Measurements from ENCODE around the gene EPX.
A peak's percentile ranks its signal among the peaks of the same experiment; 100 is the strongest.

The EPX gene

GRCh38 chr17:58227733-58228132, 35.2 kb downstream of the EPX start:
- no peak for DNase-seq (ENCODE audit: low read depth in 2 of 2)

DNA sequence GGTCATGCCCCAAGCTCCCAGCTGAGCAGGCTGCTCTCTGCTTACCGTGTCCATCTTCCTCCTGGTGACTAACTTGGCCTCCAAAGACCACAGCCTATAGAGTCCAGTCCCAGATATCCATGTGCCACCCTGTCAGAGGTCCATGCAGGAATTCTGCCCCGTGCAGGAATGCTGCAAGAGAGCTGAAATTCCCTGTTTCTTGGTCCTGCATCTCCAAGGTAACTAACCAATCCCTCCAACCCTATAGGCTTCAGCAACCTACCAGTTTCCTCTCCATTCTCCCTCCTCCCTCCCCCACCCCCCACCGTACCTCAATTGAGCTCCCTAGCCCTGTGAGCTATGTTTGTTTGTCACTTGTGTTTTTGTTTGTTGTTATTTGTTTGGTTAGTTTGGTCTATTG, 36.2 kb downstream of the EPX start:
- no peak for DNase-seq (ENCODE audit: low read depth in 2 of 2)

GRCh38 chr17:58229384-58229783, 36.9 kb downstream of the EPX start:
- no peak for DNase-seq (ENCODE audit: low read depth in 2 of 2)

GRCh38 chr17:58229881-58230280, 37.4 kb downstream of the EPX start:
- no peak for DNase-seq (ENCODE audit: low read depth in 2 of 2)

GRCh38 chr17:58231641-58232040, 39.1 kb downstream of the EPX start:
- DNase-seq (ENCODE audit: low read depth in 2 of 2) = no peak

DNA sequence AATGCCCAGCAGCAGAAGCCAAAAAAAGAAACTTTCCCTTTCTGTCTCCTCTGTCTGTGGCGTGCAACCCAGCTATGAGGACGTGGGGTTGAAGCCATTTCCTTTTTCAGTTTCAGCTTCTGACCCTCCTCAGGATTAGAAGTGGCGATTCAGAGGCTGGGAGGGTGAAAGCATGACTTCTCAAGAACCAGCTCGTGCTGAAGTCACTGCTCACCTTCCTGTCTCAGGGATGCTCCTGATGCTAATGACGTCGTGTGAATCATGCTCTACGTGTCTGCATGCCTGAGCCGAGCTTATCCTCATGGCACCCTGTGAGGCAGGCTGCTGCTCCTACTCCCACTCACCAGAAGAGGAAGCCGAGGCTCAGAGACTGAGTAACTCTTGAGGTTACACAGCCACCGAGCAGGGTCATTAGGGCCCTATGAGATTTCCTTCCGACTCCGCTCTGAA, 40.2 kb downstream of the EPX start:
- DNase-seq (ENCODE audit: low read depth in 2 of 2) = no peak

DNA sequence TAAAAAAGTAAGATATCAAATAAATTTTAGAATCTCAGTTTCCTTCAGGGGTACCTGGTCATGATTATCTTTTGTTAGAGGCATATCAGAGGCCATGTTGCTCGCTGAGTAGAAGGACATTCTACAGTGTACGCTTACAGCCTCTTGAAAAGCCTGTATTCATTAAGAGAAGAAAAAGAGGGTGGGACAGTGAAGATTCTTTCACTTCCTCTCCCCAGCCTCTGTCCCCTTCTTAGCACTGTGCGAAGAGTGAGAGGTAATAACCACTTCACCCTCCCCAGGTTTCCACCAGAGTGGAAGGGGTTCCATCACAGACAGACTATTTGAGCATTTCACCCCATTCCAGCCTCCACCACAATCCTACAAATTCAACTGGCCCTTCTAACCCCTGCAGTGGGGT, 41.0 kb downstream of the EPX start:
- no peak for DNase-seq (ENCODE audit: low read depth in 2 of 2)

GRCh38 chr17:58234512-58234911, 42.0 kb downstream of the EPX start:
- DNase-seq (ENCODE audit: low read depth in 2 of 2) = no peak

GRCh38 chr17:58235821-58236220, 43.3 kb downstream of the EPX start:
- no peak for DNase-seq (ENCODE audit: low read depth in 2 of 2)

DNA sequence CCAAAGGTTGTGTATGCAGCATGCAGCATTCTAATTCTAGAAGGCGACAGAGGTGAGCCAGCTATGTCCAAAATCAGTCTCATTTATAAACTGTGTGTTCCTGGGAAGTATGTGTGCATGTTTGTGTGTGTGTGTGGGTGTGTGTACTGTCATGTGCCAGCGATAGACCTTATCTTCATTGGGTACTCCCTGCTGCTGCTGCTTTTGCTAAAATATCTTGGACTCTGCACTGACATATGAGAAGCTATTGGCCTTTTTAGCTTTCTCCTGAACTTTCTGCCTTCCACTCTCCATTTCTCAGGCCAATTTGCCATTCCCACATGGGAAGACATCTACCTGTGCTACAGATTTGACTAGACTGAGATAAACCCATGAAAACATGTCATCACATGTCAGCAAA, 43.9 kb downstream of the EPX start:
- DNase-seq (ENCODE audit: low read depth in 2 of 2) = no peak

DNA sequence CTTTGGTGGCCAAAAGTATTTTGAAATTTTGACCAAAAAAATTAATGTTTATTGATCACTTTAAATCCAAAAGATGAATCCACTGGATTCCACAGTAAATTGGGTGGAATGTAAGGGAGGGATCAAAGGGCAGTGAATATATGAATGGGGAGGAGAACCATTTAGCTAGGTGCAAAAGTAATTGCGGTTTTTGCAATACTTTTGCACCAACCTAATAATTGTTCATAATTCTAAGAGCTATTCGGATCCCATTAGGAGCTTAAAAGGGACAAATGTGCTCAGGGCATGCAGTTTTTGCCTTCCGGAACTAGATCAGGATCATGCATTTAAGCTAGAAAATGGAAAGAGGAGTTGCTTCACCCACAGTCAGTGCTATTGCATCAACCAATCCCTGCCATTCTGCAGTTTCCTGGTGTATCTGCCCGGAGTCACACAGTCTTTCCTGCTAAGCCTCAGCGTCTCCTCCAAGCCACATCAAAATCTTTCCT, 45.7 kb downstream of the EPX start, which contains the start of gene LPO:
TSS of gene LPO (plus strand) at position 438 of the 488 bp plus-strand sequence. CDS start 4,396 bp downstream, outside the sequence.
- DNase-seq (ENCODE audit: low read depth in 2 of 2) = no peak

DNA sequence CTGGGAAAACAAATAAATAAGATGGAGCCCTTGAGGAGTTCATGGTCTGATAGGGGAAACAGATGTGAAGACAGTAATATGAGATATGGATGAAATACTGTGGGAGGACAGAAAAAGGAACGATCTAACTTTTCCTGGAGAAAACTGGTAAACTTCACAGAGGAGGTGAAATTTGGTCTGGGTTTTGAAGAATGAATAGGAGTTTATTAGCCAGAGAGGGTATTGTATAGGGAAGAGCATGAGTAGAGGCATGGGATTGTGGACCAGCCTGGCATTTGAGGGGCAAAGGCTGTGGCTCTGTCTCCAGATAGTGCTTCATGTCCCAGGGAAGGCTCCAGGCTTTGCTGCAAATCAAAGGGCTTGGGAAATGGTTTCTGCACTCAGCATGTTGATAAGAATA, 47.5 kb downstream of the EPX start:
- DNase-seq (ENCODE audit: low read depth in 2 of 2) = no peak

- no peak for DNase-seq (ENCODE audit: low read depth in 2 of 2)
These were observed 49.8 kb downstream of the EPX start for GRCh38 chr17:58242171-58242784.

DNA sequence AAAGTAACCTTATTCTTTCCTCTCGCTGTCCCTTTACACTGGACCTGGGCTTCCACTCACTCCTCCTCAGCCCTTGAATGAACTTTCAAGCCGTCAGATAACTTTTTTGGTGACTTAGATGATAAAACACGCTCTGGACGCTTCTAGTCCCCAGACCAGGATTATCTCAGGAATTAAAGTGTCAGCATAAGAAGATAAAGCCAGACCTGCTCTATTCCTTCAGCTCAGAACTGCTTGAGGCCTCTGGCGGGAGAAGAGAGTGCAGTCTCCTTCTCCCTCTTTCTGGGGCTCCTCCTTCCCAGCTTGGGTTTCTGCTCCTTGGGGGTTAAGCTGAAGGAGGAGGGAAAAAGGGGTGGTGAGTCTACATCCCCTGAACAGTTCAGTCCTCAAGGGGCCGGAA, 52.4 kb downstream of the EPX start:
- no peak for DNase-seq (ENCODE audit: low read depth in 2 of 2)

- DNase-seq (ENCODE audit: low read depth in 2 of 2) = no peak
These were observed 53.0 kb downstream of the EPX start for GRCh38 chr17:58245428-58246103.

DNA sequence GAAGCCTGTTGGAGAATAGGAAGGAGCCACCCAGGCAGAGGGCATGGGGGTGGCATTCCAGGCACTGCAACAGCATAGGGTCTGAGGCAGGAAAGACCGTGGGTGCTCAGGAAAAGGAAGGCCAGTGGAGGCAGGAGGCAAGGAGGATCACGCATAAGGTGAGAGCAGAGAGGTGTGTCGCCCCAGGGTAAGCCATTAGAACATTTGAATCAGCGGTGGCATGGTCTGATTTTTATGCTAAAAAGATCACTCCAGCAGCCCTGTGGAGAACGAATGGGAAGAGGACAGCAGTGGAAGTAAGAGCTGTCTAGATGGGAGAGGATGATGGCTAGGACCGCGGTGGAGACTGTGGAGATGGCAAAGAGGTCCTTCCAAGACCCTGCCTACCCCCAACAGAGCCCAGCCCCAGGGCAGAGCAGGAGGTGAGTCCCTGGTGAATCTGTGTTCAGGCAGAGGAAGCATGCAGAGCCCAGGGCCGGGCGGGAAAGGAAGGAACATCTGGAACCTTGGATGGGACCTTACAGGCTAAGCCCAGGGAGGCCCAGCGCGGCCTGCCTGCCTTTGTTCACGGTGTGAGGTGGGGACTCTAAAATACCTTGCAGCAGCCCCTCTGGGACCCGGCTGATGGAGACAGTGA, 53.7 kb downstream of the EPX start:
- no peak for DNase-seq (ENCODE audit: low read depth in 2 of 2)

- no peak for DNase-seq (ENCODE audit: low read depth in 2 of 2)
These were observed 54.3 kb downstream of the EPX start for GRCh38 chr17:58246781-58247180.

- DNase-seq (ENCODE audit: low read depth in 2 of 2) = no peak
These were observed 55.2 kb downstream of the EPX start for GRCh38 chr17:58247511-58248363.

DNA sequence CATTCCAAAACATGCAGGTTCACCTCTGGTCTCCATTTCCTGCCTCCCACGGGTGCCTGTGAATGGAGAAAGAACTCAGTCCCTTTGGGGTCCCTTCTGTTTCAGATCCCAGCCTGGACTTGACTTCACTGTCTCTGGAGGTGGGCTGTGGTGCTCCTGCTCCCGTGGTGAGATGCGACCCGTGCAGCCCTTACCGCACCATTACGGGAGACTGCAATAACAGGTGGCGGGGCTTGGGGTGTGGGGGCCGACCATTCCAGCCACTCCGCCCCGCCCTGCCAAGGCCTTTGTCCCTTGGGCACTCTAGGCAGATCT, 56.4 kb downstream of the EPX start:
- no peak for DNase-seq (ENCODE audit: low read depth in 2 of 2)

GRCh38 chr17:58249270-58250133, 57.0 kb downstream of the EPX start:
- DNase-seq (ENCODE audit: low read depth in 2 of 2) = peak; percentile 41 to 54

GRCh38 chr17:58250344-58251011, 58.0 kb downstream of the EPX start:
- no peak for DNase-seq (ENCODE audit: low read depth in 2 of 2)
